HEK293 (cell line): ENCODE data around the gene CLEC1A.

Source experiments
- CTCF ChIA-PET: fragments of 350-600 bp; formaldehyde crosslinking; extraction: SDS; loops from one replicate; lab custom pipeline; 2021; ENCODE audit warnings: antibody characterized with exemption; lab: Yijun Ruan, JAX
- POLR2A ChIA-PET: fragments of 300-600 bp; formaldehyde crosslinking; extraction: SDS; loops from one replicate; lab custom pipeline; 2020; ENCODE audit warnings: antibody characterized with exemption, inconsistent platforms; lab: Yijun Ruan, JAX
- H3K27ac ChIP-seq: fragments of 200-500 bp; sonication (Bioruptor generic); 2 replicates; pipeline ENCODE4 v1.5.1; 2014; ENCODE audit warnings: low read depth, low read length, control low read depth, inconsistent platforms; ENCODE audit errors: extremely low read depth
- H3K36me3 ChIP-seq, 2 experiments: fragments of 200-500 bp in 1 of 2; sonication (Bioruptor generic) in 1 of 2; 1 replicate in 1 of 2; 2 replicates in 1 of 2; pipeline ENCODE4 v1.5.1; 2014 to 2017; ENCODE audit warnings: inconsistent platforms in 2 of 2, low read length in 2 of 2; ENCODE audit not compliant: control insufficient read depth in 2 of 2, insufficient read depth in 1 of 2
- H3K4me1 ChIP-seq: fragments of 200-500 bp; sonication (Bioruptor generic); 2 replicates; pipeline ENCODE4 v1.5.1; 2014; ENCODE audit warnings: mild to moderate bottlenecking, low read length, inconsistent platforms; ENCODE audit not compliant: control insufficient read depth, insufficient read depth
- H3K4me3 ChIP-seq: 2 replicates; pipeline ENCODE4 v1.5.1; 2011; ENCODE audit warnings: low read depth, mild to moderate bottlenecking, control low read depth, low read length, moderate library complexity
- H3K9me3 ChIP-seq: fragments of 200-500 bp; sonication (Bioruptor generic); 2 replicates; pipeline ENCODE4 v1.5.1; 2014; ENCODE audit warnings: low read depth, low read length, inconsistent platforms; ENCODE audit not compliant: control insufficient read depth, insufficient read depth
- EGR2 ChIP-seq: fragments of 450-650 bp; formaldehyde crosslinking; IDR thresholded peaks from 2 replicates; pipeline ENCODE4 v1.5.1; 2016; ENCODE audit warnings: low read depth, missing biosample characterization, missing genetic modification characterization
- YY1 ChIP-seq: fragments of 450-650 bp; formaldehyde crosslinking; IDR thresholded peaks from 2 replicates; pipeline ENCODE4 v1.5.1; 2018; ENCODE audit warnings: missing biosample characterization, missing genetic modification characterization
- ZFP3 ChIP-seq: fragments of 450-650 bp; formaldehyde crosslinking; IDR thresholded peaks from 2 replicates; pipeline ENCODE4 v1.5.1; 2016; ENCODE audit warnings: low read depth, missing biosample characterization, missing genetic modification characterization
- ZFP41 ChIP-seq: fragments of 450-650 bp; formaldehyde crosslinking; IDR thresholded peaks from 2 replicates; pipeline ENCODE4 v1.5.1; 2016; ENCODE audit warnings: missing biosample characterization, missing genetic modification characterization, borderline replicate concordance
- ZNF2 ChIP-seq: fragments of 450-650 bp; formaldehyde crosslinking; IDR thresholded peaks from 2 replicates; pipeline ENCODE4 v1.5.1; 2016; ENCODE audit warnings: missing biosample characterization, missing genetic modification characterization
- ZNF202 ChIP-seq: fragments of 450-650 bp; formaldehyde crosslinking; IDR thresholded peaks from 2 replicates; pipeline ENCODE4 v1.5.1; 2016; ENCODE audit warnings: missing biosample characterization, missing genetic modification characterization, borderline replicate concordance
- ZNF211 ChIP-seq: fragments of 450-650 bp; formaldehyde crosslinking; IDR thresholded peaks from 2 replicates; pipeline ENCODE4 v1.5.1; 2016; ENCODE audit warnings: low read depth, missing biosample characterization, missing genetic modification characterization
- ZNF292 ChIP-seq: fragments of 450-650 bp; formaldehyde crosslinking; IDR thresholded peaks from 2 replicates; pipeline ENCODE4 v1.5.1; 2016; ENCODE audit warnings: low read depth, missing biosample characterization, missing genetic modification characterization, borderline replicate concordance
- ZNF311 ChIP-seq: fragments of 450-650 bp; formaldehyde crosslinking; IDR thresholded peaks from 2 replicates; pipeline ENCODE4 v1.5.1; 2017; ENCODE audit warnings: missing biosample characterization, missing genetic modification characterization, borderline replicate concordance
- ZNF324 ChIP-seq: fragments of 450-650 bp; formaldehyde crosslinking; IDR thresholded peaks from 2 replicates; pipeline ENCODE4 v1.5.1; 2016; ENCODE audit warnings: missing biosample characterization, missing genetic modification characterization
- ZNF350 ChIP-seq: fragments of 450-650 bp; formaldehyde crosslinking; IDR thresholded peaks from 2 replicates; pipeline ENCODE4 v1.5.0; 2017; ENCODE audit warnings: missing biosample characterization, mild to moderate bottlenecking, missing genetic modification characterization
- ZNF354C ChIP-seq: fragments of 450-650 bp; formaldehyde crosslinking; IDR thresholded peaks from 2 replicates; pipeline ENCODE4 v1.5.1; 2016; ENCODE audit warnings: missing biosample characterization, missing genetic modification characterization, low read depth, borderline replicate concordance
- ZNF398 ChIP-seq: fragments of 450-650 bp; formaldehyde crosslinking; IDR thresholded peaks from 2 replicates; pipeline ENCODE4 v1.5.1; 2017; ENCODE audit warnings: missing biosample characterization, missing genetic modification characterization
- ZNF416 ChIP-seq: fragments of 450-650 bp; formaldehyde crosslinking; IDR thresholded peaks from 2 replicates; pipeline ENCODE4 v1.5.1; 2016; ENCODE audit warnings: missing biosample characterization, missing genetic modification characterization
- ZNF514 ChIP-seq: fragments of 450-650 bp; formaldehyde crosslinking; IDR thresholded peaks from 2 replicates; pipeline ENCODE4 v1.5.1; 2016; ENCODE audit warnings: missing biosample characterization, missing genetic modification characterization
- ZNF560 ChIP-seq: fragments of 450-650 bp; formaldehyde crosslinking; IDR thresholded peaks from 2 replicates; pipeline ENCODE4 v1.5.1; 2017; ENCODE audit warnings: missing biosample characterization, missing genetic modification characterization, borderline replicate concordance
- ZNF561 ChIP-seq: fragments of 450-650 bp; IDR thresholded peaks from 2 replicates; pipeline ENCODE4 v1.5.1; 2018; ENCODE audit warnings: missing biosample characterization, missing genetic modification characterization, borderline replicate concordance
- ZNF580 ChIP-seq: fragments of 450-650 bp; formaldehyde crosslinking; IDR thresholded peaks from 2 replicates; pipeline ENCODE4 v1.5.1; 2016; ENCODE audit warnings: missing biosample characterization, missing genetic modification characterization
- ZNF610 ChIP-seq: fragments of 450-650 bp; formaldehyde crosslinking; IDR thresholded peaks from 2 replicates; pipeline ENCODE4 v1.5.1; 2016; ENCODE audit warnings: missing biosample characterization, missing genetic modification characterization, borderline replicate concordance
- ZNF843 ChIP-seq: fragments of 450-650 bp; formaldehyde crosslinking; IDR thresholded peaks from 2 replicates; pipeline ENCODE4 v1.5.1; 2016; ENCODE audit warnings: missing biosample characterization, missing genetic modification characterization
- ZSCAN30 ChIP-seq: fragments of 450-650 bp; IDR thresholded peaks from 2 replicates; pipeline ENCODE4 v1.5.1; 2018; ENCODE audit warnings: missing biosample characterization, mild to moderate bottlenecking, missing genetic modification characterization, moderate library complexity
- TF ChIP-seq, protein P1 (sequence below): fragments of 450-650 bp; formaldehyde crosslinking; IDR thresholded peaks from 2 replicates; pipeline ENCODE4 v1.5.1; 2017; ENCODE audit warnings: missing biosample characterization, missing genetic modification characterization
- TF ChIP-seq, protein P2 (sequence below): fragments of 450-650 bp; formaldehyde crosslinking; IDR thresholded peaks from 2 replicates; pipeline ENCODE4 v1.5.1; 2016; ENCODE audit warnings: missing biosample characterization, missing genetic modification characterization

Gene CLEC1A

GRCh38 chr12:10135126-10135525 lies 36.3 kb upstream of the CLEC1A start (continued):
- TF ChIP-seq, protein P1, sequence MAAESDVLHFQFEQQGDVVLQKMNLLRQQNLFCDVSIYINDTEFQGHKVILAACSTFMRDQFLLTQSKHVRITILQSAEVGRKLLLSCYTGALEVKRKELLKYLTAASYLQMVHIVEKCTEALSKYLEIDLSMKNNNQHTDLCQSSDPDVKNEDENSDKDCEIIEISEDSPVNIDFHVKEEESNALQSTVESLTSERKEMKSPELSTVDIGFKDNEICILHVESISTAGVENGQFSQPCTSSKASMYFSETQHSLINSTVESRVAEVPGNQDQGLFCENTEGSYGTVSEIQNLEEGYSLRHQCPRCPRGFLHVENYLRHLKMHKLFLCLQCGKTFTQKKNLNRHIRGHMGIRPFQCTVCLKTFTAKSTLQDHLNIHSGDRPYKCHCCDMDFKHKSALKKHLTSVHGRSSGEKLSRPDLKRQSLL (tag by site-specific recombination), result no peak
- TF ChIP-seq ZNF610 (tag by site-specific recombination) (no peak), ZNF292 (no peak), ZNF514 (tag by site-specific recombination) (no peak), ZNF561 (no peak), EGR2 (no peak)
- TF ChIP-seq, all 188 proteins: peak for 0

- Histone ChIP-seq H3K36me3 (no peaks in the 10 kb centered on the region), H3K4me1 (no peaks in the 10 kb centered on the region), H3K27ac (no peak overlapping the region), H3K4me3 (no peak overlapping the region), H3K9me3 (no peaks in the 10 kb centered on the region)
- TF ChIP-seq YY1 (tag by site-specific recombination) (no peak), ZFP3 (tag by site-specific recombination) (no peak), ZNF202 (no peak), ZNF350 (tag by site-specific recombination) (no peak), ZNF324 (no peak), ZNF311 (tag by site-specific recombination) (no peak), ZNF292 (no peak), ZNF354C (no peak), ZNF580 (no peak), ZNF560 (tag by site-specific recombination) (no peak), ZNF2 (tag by site-specific recombination) (no peak), ZNF211 (tag by site-specific recombination) (no peak), ZFP41 (no peak), ZSCAN30 (tag by site-specific recombination) (no peak), ZNF843 (tag by site-specific recombination) (no peak), ZNF416 (no peak), ZNF398 (no peak)
- TF ChIP-seq, protein P2, sequence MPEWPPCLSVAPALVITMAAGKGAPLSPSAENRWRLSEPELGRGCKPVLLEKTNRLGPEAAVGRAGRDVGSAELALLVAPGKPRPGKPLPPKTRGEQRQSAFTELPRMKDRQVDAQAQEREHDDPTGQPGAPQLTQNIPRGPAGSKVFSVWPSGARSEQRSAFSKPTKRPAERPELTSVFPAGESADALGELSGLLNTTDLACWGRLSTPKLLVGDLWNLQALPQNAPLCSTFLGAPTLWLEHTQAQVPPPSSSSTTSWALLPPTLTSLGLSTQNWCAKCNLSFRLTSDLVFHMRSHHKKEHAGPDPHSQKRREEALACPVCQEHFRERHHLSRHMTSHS (tag by site-specific recombination), result no peak
- TF ChIP-seq, protein P1 (tag by site-specific recombination), result no peak
- CTCF ChIA-PET, result interaction anchor here (0.9 kb wide), 1 partner anchor 111 kb away, joined by 4 read pairs; no protein-coding TSS in a partner anchor
- POLR2A ChIA-PET, result interaction anchor here (0.6 kb wide), 1 partner anchor 209 kb away, joined by 8 read pairs; no protein-coding TSS in a partner anchor
Measured at GRCh38 chr12:10132850-10133370, 34.1 kb upstream of the CLEC1A start.
